Measurements from ENCODE around the gene FRMD4A.

DNA sequence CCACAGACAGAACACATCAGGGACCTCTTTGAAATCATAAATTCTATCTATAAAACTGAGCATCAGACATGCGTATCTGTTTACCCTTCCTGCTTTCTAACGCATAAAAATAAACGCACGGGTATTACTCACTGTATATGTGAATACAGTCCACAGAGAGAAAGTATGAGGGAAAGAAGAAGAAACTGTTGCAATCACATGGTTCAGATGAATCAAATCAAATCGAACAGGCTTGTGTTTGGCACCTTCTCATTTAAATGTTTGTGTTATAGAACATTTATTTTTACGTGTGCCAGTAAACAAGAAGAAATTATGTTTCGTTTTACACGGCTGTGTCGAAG lies 322.0 kb downstream of the FRMD4A start:
- TF ChIP-seq CTCF (conservative IDR thresholded peaks at IDR 0.05; ENCODE audit: low read depth, low read length) (no peak), EZH2phosphoT487 (IDR thresholded peaks at IDR 0.05; ENCODE audit: borderline replicate concordance, low read length) (no peak), EZH2 (IDR thresholded peaks at IDR 0.05; ENCODE audit: low read length, unreplicated experiment) (no peak)
